Gastroesophageal sphincter (tissue), 4 donors: ENCODE measurements around the gene GAGE2A. TPM values are rescaled to one million over a fixed set of nuclear protein-coding genes. Genes with fewer than 3 reads are reported as not detected.

Source experiments
- ATAC-seq: fragments of 150-250 bp; one replicate; pipeline ENCODE4 v1.9.1; 2016; ENCODE audit warnings: mild to moderate bottlenecking, moderate library complexity
- H3K27ac ChIP-seq, 4 donors: fragments of 200-600 bp; sonication (generic) in 3 of 4; 1 replicate in 3 of 4; 2 replicates in 1 of 4; pipeline ENCODE4 v1.5.1; 2016 to 2019
- H3K27me3 ChIP-seq: fragments of 200-600 bp; sonication (generic); one replicate; pipeline ENCODE4 v1.5.1; 2019
- H3K36me3 ChIP-seq, 2 donors: fragments of 200-600 bp; sonication (generic); one replicate each; pipeline ENCODE4 v1.5.1; 2019; ENCODE audit warnings: control low read depth in 1 of 2
- H3K4me1 ChIP-seq, 3 donors: fragments of 200-600 bp; sonication (generic); 1 replicate in 2 of 3; 2 replicates in 1 of 3; pipeline ENCODE4 v1.5.1; 2016 to 2019; ENCODE audit warnings: control low read depth in 2 of 3
- H3K4me3 ChIP-seq, 2 donors: fragments of 200-600 bp; sonication (generic); one replicate each; pipeline ENCODE4 v1.5.1; 2019; ENCODE audit warnings: mild to moderate bottlenecking in 1 of 2, moderate library complexity in 1 of 2
- H3K9me3 ChIP-seq, 3 donors: fragments of 200-600 bp; sonication (generic); one replicate each; pipeline ENCODE4 v1.5.1; 2017 to 2019; ENCODE audit warnings: control low read depth in 2 of 3
- CTCF ChIP-seq, 4 experiments: fragments of 200-600 bp in 2 of 4; fragments of 450-650 bp in 2 of 4; sonication (generic) in 1 of 4; IDR thresholded peaks; one replicate each; pipeline ENCODE4 v1.5.1; 2017 to 2019; ENCODE audit warnings: antibody characterized with exemption in 4 of 4, mild to moderate bottlenecking in 2 of 4, moderate library complexity in 2 of 4
- EP300 ChIP-seq: sonication (generic); formaldehyde crosslinking; IDR thresholded peaks from one replicate; pipeline ENCODE4 v1.6.1; 2017; ENCODE audit warnings: antibody characterized with exemption, mild to moderate bottlenecking
- POLR2A ChIP-seq, 2 donors: fragments of 450-650 bp; IDR thresholded peaks; one replicate each; pipeline ENCODE4 v1.6.1; 2017; ENCODE audit warnings: antibody characterized with exemption in 2 of 2, mild to moderate bottlenecking in 2 of 2, moderate library complexity in 1 of 2
- POLR2AphosphoS5 ChIP-seq: sonication (generic); formaldehyde crosslinking; IDR thresholded peaks from one replicate; pipeline ENCODE4 v1.6.1; 2017; ENCODE audit warnings: antibody characterized with exemption
- WGBS, 2 donors: methylation state at CpG; one replicate each; pipeline ENCODE4 v1.1.5; 2018; ENCODE audit warnings: low coverage in 1 of 2; 5-methylcytosine and 5-hydroxymethylcytosine counted together
- total RNA-seq, 4 donors: library from RNA; depleted of rRNA; stranded (reverse); fragments of >200 nt; gene quantifications; one replicate each; pipeline ENCODE4 v1.1.0, GENCODE V29; 2016

Gene GAGE2A
- total RNA-seq, 4 donors from 2014 or later = not detected

GRCh38 chrX:49610718-49611310, 21.5 kb downstream of the GAGE2A start:
- TF ChIP-seq CTCF (IDR thresholded peaks at IDR 0.05) (no peak), POLR2AphosphoS5 (no peak), EP300 (no peak), POLR2A (IDR thresholded peaks at IDR 0.05) (no peak)
- H3K27ac ChIP-seq = no peak overlapping the region
- H3K36me3 ChIP-seq = no peaks in the 10 kb centered on the region
- WGBS, 2 donors = 33 to 53% methylated on average over 6 to 7 of the region's 7 CpGs
- no peak for ATAC-seq
- no peaks in the 10 kb centered on the region for H3K9me3 ChIP-seq
- H3K4me1 ChIP-seq = no peaks in the 10 kb centered on the region
- no peak overlapping the region for H3K4me3 ChIP-seq
- H3K27me3 ChIP-seq = no peaks in the 10 kb centered on the region

GRCh38 chrX:49618574-49618973, 29.3 kb downstream of the GAGE2A start:
- H3K9me3 ChIP-seq = no peaks in the 10 kb centered on the region
- no peaks in the 10 kb centered on the region for H3K27me3 ChIP-seq
- 58 to 93% methylated on average over 1 to 2 of the region's 2 CpGs for WGBS, 2 donors
- no peak overlapping the region for H3K27ac ChIP-seq
- TF ChIP-seq POLR2AphosphoS5 (no peak), EP300 (no peak), POLR2A (IDR thresholded peaks at IDR 0.05) (no peak), CTCF (IDR thresholded peaks at IDR 0.05) (no peak)
- ATAC-seq = no peak
- no peaks in the 10 kb centered on the region for H3K36me3 ChIP-seq
- no peaks in the 10 kb centered on the region for H3K4me1 ChIP-seq
- H3K4me3 ChIP-seq = no peak overlapping the region

- no peak overlapping the region for H3K27ac ChIP-seq
- ATAC-seq = no peak
- H3K4me3 ChIP-seq = no peak overlapping the region
Measured at GRCh38 chrX:49627086-49627777, 37.9 kb downstream of the GAGE2A start.

GRCh38 chrX:49644991-49645637, 55.8 kb downstream of the GAGE2A start:
- H3K27me3 ChIP-seq = no peaks in the 10 kb centered on the region
- no peak overlapping the region for H3K4me3 ChIP-seq
- TF ChIP-seq POLR2A (IDR thresholded peaks at IDR 0.05) (no peak), EP300 (no peak), CTCF (IDR thresholded peaks at IDR 0.05) (no peak), POLR2AphosphoS5 (no peak)
- no peaks in the 10 kb centered on the region for H3K4me1 ChIP-seq
- ATAC-seq = no peak
- H3K36me3 ChIP-seq = no peaks in the 10 kb centered on the region
- no peak overlapping the region for H3K27ac ChIP-seq
- WGBS, 2 donors = 60% methylated on average over 1 of the region's 8 CpGs; no CpG with 5 or more reads in 1 of the 2 donors
- no peaks in the 10 kb centered on the region for H3K9me3 ChIP-seq

More at GRCh38 chrX:49627086-49627777, 37.9 kb downstream of the GAGE2A start:
- Histone ChIP-seq H3K36me3 (no peaks in the 10 kb centered on the region), H3K9me3 (peaks cover 0 to 9% (median 0%) of the 10 kb centered on the region in 3 donors), H3K27me3 (no peaks in the 10 kb centered on the region), H3K4me1 (no peaks in the 10 kb centered on the region)
- TF ChIP-seq CTCF (IDR thresholded peaks at IDR 0.05) (peak in 1 of 4 experiments; percentile 17), EP300 (no peak)
- 69% methylated on average over 19 of the region's 33 CpGs; no CpG with 5 or more reads in 1 of the 2 donors for WGBS, 2 donors

Other genes with a start within 250 kb of the GAGE2A start
- not detected for gene GAGE12C, start 57.3 kb upstream of the GAGE2A start, total RNA-seq
- gene GAGE12D, start 47.8 kb upstream of the GAGE2A start, total RNA-seq = not detected
- not detected for gene GAGE12E, start 38.2 kb upstream of the GAGE2A start, total RNA-seq
- gene GAGE12F, start 28.7 kb upstream of the GAGE2A start, total RNA-seq = not detected
- not detected for gene GAGE12G, start 19.1 kb upstream of the GAGE2A start, total RNA-seq
- gene GAGE12H, start 9.5 kb upstream of the GAGE2A start, total RNA-seq = not detected
- gene GAGE1, start 9.5 kb downstream of the GAGE2A start, total RNA-seq = not detected
- gene PAGE1, start 106.5 kb downstream of the GAGE2A start, total RNA-seq = not detected
- 1 to 10 TPM in 3 of 4 donors, not detected in 1; 2.8 to 4.6 (median 4.5) TPM for gene PAGE4, start 239.8 kb downstream of the GAGE2A start, total RNA-seq